Hematopoietic multipotent progenitor cell treated with erythropoietin and hydrocortisone succinate and interleukin-3 and kit ligand, for 17 days (in vitro differentiated cells): ENCODE measurements around the gene DLX2.

ENCODE experiments used
- DNase-seq: peaks from one replicate; pipeline ENCODE4 v3.0.0-alpha.2; 2015; ENCODE audit warnings: low spot score

Gene DLX2

GRCh38 chr2:172107690-172108586, 5.2 kb upstream of the DLX2 start:
- no peak for DNase-seq

- DNase-seq: peak; percentile 41
Observed at GRCh38 chr2:172106108-172106961, 3.6 kb upstream of the DLX2 start.

- no peak for DNase-seq
Observed at GRCh38 chr2:172105471-172106107, 2.9 kb upstream of the DLX2 start.

- peak; percentile 79 for DNase-seq
Observed at GRCh38 chr2:172103471-172104272, 972 bp upstream of the DLX2 start.

- DNase-seq: no peak
Observed at GRCh38 chr2:172101821-172102390, 794 bp downstream of the DLX2 start.

- DNase-seq: no peak
Observed at GRCh38 chr2:172100935-172101820, 1.5 kb downstream of the DLX2 start.

- no peak for DNase-seq
Observed at GRCh38 chr2:172100080-172100934, 2.4 kb downstream of the DLX2 start.

- no peak for DNase-seq
Observed at GRCh38 chr2:172099472-172100079, 3.1 kb downstream of the DLX2 start.

GRCh38 chr2:172098650-172099471, 3.8 kb downstream of the DLX2 start:
- peak; percentile 46 for DNase-seq

- DNase-seq: no peak
Observed at GRCh38 chr2:172098287-172098649, 4.4 kb downstream of the DLX2 start.

- DNase-seq: peak; percentile 72
Observed at GRCh38 chr2:172097557-172098131, 5.1 kb downstream of the DLX2 start.

- no peak for DNase-seq
Observed at GRCh38 chr2:172096626-172097547, 5.8 kb downstream of the DLX2 start.

GRCh38 chr2:172095905-172096625, 6.6 kb downstream of the DLX2 start:
- no peak for DNase-seq

GRCh38 chr2:172095146-172095904, 7.4 kb downstream of the DLX2 start:
- DNase-seq: peak; percentile 44
